ENCODE measurements around the gene NPM1. TPM values are rescaled to one million over a fixed set of nuclear protein-coding genes. Genes with fewer than 3 reads are reported as not detected.

The NPM1 gene
- total and polyA plus RNA-seq, 2 of the 13 experiments (the other 11 are each of a cell fraction or from before 2014, with no cell fraction given), result 2,047 to 3,353 TPM

GRCh38 chr5:171387970-171388815, 544 bp downstream of the NPM1 start (continued):
- TF ChIP-seq ZNF460 (CRISPR knock-in tag; IDR thresholded peaks at IDR 0.05; ENCODE audit: borderline replicate concordance) (no peak), YY1 (IDR thresholded peaks at IDR 0.05; ENCODE audit: insufficient read depth, insufficient replicate concordance, low read depth, low read length) (no peak), CENPBD1 (CRISPR knock-in tag; IDR thresholded peaks at IDR 0.05; ENCODE audit: borderline replicate concordance, low read depth) (peak; percentile 47; the same call in 1 of the 2 replicates), ZHX1 (CRISPR knock-in tag; IDR thresholded peaks at IDR 0.05; ENCODE audit: low read depth) (peak; percentile 83), PLSCR1 (CRISPR knock-in tag; IDR thresholded peaks at IDR 0.05; ENCODE audit: borderline replicate concordance) (0 out of 2 replicates have a peak, but pooled peaks have one; percentile 80), RBM22 (optimal IDR thresholded peaks at IDR 0.05; ENCODE audit: low read length) (peak; percentile 81), SNAPC5 (CRISPR knock-in tag; IDR thresholded peaks at IDR 0.05; ENCODE audit: borderline replicate concordance) (0 out of 2 replicates have a peak, but pooled peaks have one; percentile 57), ZNF678 (CRISPR knock-in tag; IDR thresholded peaks at IDR 0.05) (peak; percentile 71; the same call in 1 of the 2 replicates), DRAP1 (CRISPR knock-in tag; IDR thresholded peaks at IDR 0.05) (peak; percentile 59; the same call in 1 of the 2 replicates), FOSL2 (CRISPR knock-in tag; IDR thresholded peaks at IDR 0.05) (peak; percentile 40; the same call in 1 of the 2 replicates), MEIS1 (CRISPR knock-in tag; IDR thresholded peaks at IDR 0.05; ENCODE audit: borderline replicate concordance) (peak; percentile 49; the same call in 1 of the 2 replicates), PRDM4 (CRISPR knock-in tag; IDR thresholded peaks at IDR 0.05; ENCODE audit: borderline replicate concordance) (0 out of 2 replicates have a peak, but pooled peaks have one; percentile 22), NFAT5 (CRISPR knock-in tag; IDR thresholded peaks at IDR 0.05) (0 out of 2 replicates have a peak, but pooled peaks have one; percentile 2), GATAD2A (CRISPR knock-in tag; IDR thresholded peaks at IDR 0.05) (peak; percentile 46; the same call in 1 of the 2 replicates)

All from HepG2 (cell line).